Tibial artery (tissue), 4 donors: ENCODE results near the gene SLC7A9.

Experiments
- DNase-seq, 2 donors: peaks; one replicate each; pipeline ENCODE4 v3.0.0-alpha.2; 2019
- H3K27ac ChIP-seq, 2 donors: fragments of 200-600 bp; sonication (generic) in 1 of 2; 1 replicate in 1 of 2; 2 replicates in 1 of 2; pipeline ENCODE4 v1.5.1; 2018 to 2019; ENCODE audit warnings: mild to moderate bottlenecking in 1 of 2
- H3K27me3 ChIP-seq, 2 donors: fragments of 200-600 bp; sonication (generic) in 1 of 2; one replicate each; pipeline versions ENCODE4 v1.5.1 to v1.6.0; 2016 to 2019
- H3K36me3 ChIP-seq, 3 donors: fragments of 200-600 bp; sonication (generic) in 2 of 3; one replicate each; pipeline ENCODE4 v1.5.1; 2016 to 2019; ENCODE audit warnings: mild to moderate bottlenecking in 2 of 3
- H3K4me1 ChIP-seq, 4 donors: fragments of 200-600 bp; sonication (generic) in 2 of 4; 1 replicate in 3 of 4; 2 replicates in 1 of 4; pipeline ENCODE4 v1.5.1; 2016 to 2019
- H3K4me3 ChIP-seq, 2 donors: fragments of 200-600 bp; sonication (generic) in 1 of 2; 1 replicate in 1 of 2; 2 replicates in 1 of 2; pipeline ENCODE4 v1.5.1; 2018 to 2019; ENCODE audit warnings: mild to moderate bottlenecking in 2 of 2
- H3K9me3 ChIP-seq, 3 donors: fragments of 200-600 bp; sonication (generic) in 1 of 3; one replicate each; pipeline ENCODE4 v1.5.1; 2016 to 2019
- intact Hi-C: fragments of 100-400 bp; cut with DNase I; formaldehyde crosslinking; loops from one replicate; pipeline ENCODE4 v1.15.0; 2023; ENCODE audit warnings: low total_unique reads
- TF ChIP-seq, protein P1 (sequence below), 2 experiments: fragments of 200-600 bp in 1 of 2; fragments of 450-650 bp in 1 of 2; IDR thresholded peaks; one replicate each; pipeline ENCODE4 v1.5.1; 2017 to 2019; ENCODE audit warnings: antibody characterized with exemption in 2 of 2, mild to moderate bottlenecking in 1 of 2, moderate library complexity in 1 of 2

The SLC7A9 gene

DNA sequence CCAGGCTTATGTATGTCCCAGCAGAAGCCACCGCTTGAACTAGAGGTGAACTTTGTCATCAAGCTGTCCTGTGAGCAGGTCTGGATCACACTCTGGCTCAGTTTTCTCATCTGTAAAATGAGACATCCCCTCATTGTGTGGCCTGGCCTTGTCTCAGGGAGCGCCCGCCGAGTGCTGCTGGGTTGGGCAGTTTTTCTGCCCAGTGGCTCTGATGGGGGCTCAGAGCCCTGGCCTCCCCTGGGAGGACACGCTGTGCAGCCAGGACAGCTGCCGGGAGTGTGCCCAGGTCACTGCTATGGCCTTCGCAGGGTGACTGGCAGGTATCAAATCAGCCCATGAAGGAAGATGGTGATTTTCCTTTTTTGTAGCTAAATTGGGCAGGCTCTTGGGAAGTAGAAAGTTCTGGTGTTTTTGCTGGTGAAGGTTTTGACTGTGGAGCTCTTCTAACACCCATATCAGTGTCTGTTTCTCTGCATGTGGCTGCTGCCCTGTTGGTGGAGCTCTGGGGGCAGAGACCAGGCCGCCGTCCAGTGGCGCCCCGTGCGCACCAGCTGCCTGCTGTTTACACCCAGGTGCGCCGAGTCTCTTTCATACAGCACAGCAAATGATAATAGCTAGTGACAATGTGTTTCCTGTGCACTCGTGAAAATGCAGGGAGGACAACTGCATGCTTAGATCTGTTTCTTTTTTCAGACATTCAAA is 40.8 kb downstream of the SLC7A9 start:
- intact Hi-C loops = no loop called here
- no peaks in the 10 kb centered on the region for H3K27me3 ChIP-seq
- no peaks in the 10 kb centered on the region for H3K9me3 ChIP-seq
- H3K4me1 ChIP-seq = no peaks in the 10 kb centered on the region
- peaks cover 0 to 21% (median 0%) of the 10 kb centered on the region in 3 donors for H3K36me3 ChIP-seq
- TF ChIP-seq, protein P1, sequence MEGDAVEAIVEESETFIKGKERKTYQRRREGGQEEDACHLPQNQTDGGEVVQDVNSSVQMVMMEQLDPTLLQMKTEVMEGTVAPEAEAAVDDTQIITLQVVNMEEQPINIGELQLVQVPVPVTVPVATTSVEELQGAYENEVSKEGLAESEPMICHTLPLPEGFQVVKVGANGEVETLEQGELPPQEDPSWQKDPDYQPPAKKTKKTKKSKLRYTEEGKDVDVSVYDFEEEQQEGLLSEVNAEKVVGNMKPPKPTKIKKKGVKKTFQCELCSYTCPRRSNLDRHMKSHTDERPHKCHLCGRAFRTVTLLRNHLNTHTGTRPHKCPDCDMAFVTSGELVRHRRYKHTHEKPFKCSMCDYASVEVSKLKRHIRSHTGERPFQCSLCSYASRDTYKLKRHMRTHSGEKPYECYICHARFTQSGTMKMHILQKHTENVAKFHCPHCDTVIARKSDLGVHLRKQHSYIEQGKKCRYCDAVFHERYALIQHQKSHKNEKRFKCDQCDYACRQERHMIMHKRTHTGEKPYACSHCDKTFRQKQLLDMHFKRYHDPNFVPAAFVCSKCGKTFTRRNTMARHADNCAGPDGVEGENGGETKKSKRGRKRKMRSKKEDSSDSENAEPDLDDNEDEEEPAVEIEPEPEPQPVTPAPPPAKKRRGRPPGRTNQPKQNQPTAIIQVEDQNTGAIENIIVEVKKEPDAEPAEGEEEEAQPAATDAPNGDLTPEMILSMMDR (IDR thresholded peaks at IDR 0.05) = no peak
- DNase-seq = no peak
- no peak overlapping the region for H3K27ac ChIP-seq
- H3K4me3 ChIP-seq = no peak overlapping the region

DNA sequence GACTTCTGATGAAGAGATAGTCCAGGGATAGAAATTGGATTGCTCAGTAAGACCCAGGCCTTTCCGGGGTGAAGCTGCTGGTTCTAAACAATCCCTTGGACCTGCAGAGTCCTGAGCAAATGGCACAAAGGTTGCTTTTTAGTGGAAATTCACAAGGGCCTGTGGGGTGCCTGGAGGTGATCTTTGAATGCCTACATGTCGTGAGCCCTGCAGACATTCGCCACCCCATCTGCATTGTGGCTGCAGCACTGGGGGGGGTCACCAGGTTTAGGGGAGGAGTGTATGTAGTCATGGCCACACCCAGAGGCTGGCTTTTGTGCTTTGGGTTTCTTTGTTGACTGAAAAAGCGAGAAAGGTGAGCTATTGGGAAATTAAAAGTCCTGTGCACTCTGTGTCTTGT is 41.4 kb downstream of the SLC7A9 start:
- Histone ChIP-seq H3K27ac (no peak overlapping the region), H3K36me3 (peaks cover 0 to 21% (median 0%) of the 10 kb centered on the region in 3 donors), H3K4me3 (no peak overlapping the region), H3K9me3 (no peaks in the 10 kb centered on the region), H3K4me1 (no peaks in the 10 kb centered on the region), H3K27me3 (no peaks in the 10 kb centered on the region)
- intact Hi-C loops = no loop called here
- no peak for DNase-seq
- TF ChIP-seq, protein P1 (IDR thresholded peaks at IDR 0.05) = no peak

DNA sequence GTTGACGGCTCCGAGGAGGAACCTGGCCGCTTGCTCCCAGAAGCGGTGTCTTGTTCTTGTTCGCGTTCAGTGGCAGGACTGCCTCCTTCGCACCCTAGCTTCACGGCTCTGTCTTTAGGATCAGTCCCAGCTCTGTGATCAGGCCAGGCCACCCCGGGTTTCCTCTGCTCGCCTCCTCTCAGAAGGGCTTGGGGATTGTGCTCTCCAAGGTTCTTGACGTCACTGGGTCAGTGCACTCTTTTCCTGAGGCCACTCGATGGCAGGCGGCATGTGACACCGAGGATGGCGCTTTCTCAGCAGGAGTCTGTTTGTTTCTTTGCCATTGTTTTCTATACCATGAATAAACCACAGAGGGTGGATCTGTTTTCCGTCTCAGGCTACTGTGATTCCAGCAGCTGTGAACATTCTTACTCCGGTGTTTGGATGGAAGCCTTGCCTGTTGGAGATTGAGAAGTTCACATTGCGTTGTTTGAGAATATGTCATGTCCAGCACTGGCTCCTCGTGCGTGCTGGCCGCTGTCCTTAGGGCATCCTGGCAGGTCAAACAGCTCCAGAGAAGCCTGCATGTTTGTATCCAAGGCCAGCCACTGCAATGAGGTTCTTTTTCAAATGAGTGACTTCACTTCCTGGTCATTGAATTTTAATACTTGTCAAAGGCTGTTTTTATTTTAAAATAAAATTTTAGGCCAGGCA is 44.5 kb downstream of the SLC7A9 start:
- no peaks in the 10 kb centered on the region for H3K27me3 ChIP-seq
- no peaks in the 10 kb centered on the region for H3K9me3 ChIP-seq
- DNase-seq = no peak
- no peak overlapping the region for H3K27ac ChIP-seq
- intact Hi-C loops = no loop called here
- no peak overlapping the region for H3K4me3 ChIP-seq
- TF ChIP-seq, protein P1 (IDR thresholded peaks at IDR 0.05) = no peak
- H3K36me3 ChIP-seq = peaks cover 0 to 9% (median 0%) of the 10 kb centered on the region in 3 donors
- H3K4me1 ChIP-seq = no peaks in the 10 kb centered on the region

DNA sequence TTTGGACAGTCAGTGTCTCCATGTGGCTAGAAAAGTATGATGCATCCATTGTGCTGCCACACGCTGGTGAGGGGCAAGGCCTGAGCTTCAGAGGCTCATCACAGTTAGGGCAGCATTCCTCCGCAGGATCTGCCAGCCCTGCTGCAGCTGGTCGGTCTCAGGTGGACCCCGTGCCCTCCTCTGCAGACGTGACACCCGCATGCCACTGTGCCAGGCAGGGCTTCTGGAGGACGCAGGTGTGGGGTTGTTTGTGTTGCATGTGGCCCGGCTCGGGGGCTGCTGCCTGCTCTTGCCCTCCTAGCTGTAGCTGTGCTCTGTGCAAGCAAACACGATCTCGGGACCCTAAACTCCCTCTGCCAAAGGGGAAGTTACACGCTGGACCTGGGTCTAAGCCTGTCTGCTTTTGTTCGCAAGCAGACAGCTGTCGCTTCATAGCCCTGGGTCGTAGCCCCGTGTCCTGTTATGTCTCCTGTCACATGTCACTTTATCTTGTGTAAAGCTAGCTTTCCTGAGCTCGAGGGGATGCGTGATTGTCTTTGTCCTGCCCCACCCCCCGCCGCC is 45.3 kb downstream of the SLC7A9 start:
- intact Hi-C loops = no loop called here
- Histone ChIP-seq H3K27me3 (no peaks in the 10 kb centered on the region), H3K4me1 (no peaks in the 10 kb centered on the region), H3K9me3 (no peaks in the 10 kb centered on the region), H3K36me3 (peaks cover 0 to 2% (median 0%) of the 10 kb centered on the region in 3 donors), H3K27ac (no peak overlapping the region), H3K4me3 (no peak overlapping the region)
- no peak for DNase-seq
- TF ChIP-seq, protein P1 (IDR thresholded peaks at IDR 0.05) = no peak

DNA sequence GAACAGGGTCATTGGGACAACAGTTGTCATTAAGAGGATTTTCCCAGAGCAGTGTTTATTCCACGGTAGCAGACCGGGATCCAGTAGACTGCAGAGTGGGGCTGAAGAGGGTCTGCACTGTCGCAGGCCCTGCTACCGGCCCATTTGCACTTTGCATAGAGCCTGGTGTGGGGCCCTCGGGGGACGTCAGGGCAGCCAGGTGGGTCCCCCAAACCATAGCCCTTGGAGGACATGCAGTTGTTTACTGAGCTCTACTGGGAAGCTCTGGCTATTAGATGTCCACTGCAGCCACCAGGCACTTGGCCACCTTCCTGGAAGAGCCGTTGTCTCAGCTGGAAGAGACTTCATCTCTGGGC is 45.8 kb downstream of the SLC7A9 start:
- TF ChIP-seq, protein P1 (IDR thresholded peaks at IDR 0.05) = no peak
- H3K4me3 ChIP-seq = no peak overlapping the region
- H3K27me3 ChIP-seq = no peaks in the 10 kb centered on the region
- intact Hi-C loops = no loop called here
- H3K36me3 ChIP-seq = no peaks in the 10 kb centered on the region
- H3K27ac ChIP-seq = no peak overlapping the region
- no peaks in the 10 kb centered on the region for H3K9me3 ChIP-seq
- H3K4me1 ChIP-seq = no peaks in the 10 kb centered on the region
- no peak for DNase-seq
